ENCODE measurements around the gene RPS26. TPM values are rescaled to one million over a fixed set of nuclear protein-coding genes. Genes with fewer than 3 reads are reported as not detected.
A peak's percentile ranks its signal among the peaks of the same experiment; 100 is the strongest.

RPS26 gene
- total RNA-seq, 1 experiment from 2014 or later: 77.2 TPM

- TF ChIP-seq ZNF138 (CRISPR knock-in tag; conservative IDR thresholded peaks at IDR 0.05) (no peak), OVOL2 (CRISPR knock-in tag; IDR thresholded peaks at IDR 0.05; ENCODE audit: borderline replicate concordance) (no peak), GABPB1 (CRISPR knock-in tag; IDR thresholded peaks at IDR 0.05) (peak; percentile 70), SMAD4 (CRISPR knock-in tag; IDR thresholded peaks at IDR 0.05) (peak; percentile 58; the same call in 1 of the 2 replicates), FOXP4 (CRISPR knock-in tag; IDR thresholded peaks at IDR 0.05) (peak; percentile 72), NFE2L1 (CRISPR knock-in tag; IDR thresholded peaks at IDR 0.05) (peak; percentile 54; the same call in 1 of the 2 replicates), STAT6 (CRISPR knock-in tag; conservative IDR thresholded peaks at IDR 0.05; ENCODE audit: low read depth) (no peak), RELA (CRISPR knock-in tag; IDR thresholded peaks at IDR 0.05; ENCODE audit: borderline replicate concordance) (no peak), KAT7 (CRISPR knock-in tag; IDR thresholded peaks at IDR 0.05; ENCODE audit: borderline replicate concordance) (no peak), NR2C2 (CRISPR knock-in tag; IDR thresholded peaks at IDR 0.05) (peak; percentile 97), SP1 (CRISPR knock-in tag; conservative IDR thresholded peaks at IDR 0.05) (peak; percentile 19; the same call in 1 of the 2 replicates), E2F5 (CRISPR knock-in tag; IDR thresholded peaks at IDR 0.05) (no peak), ZNF671 (CRISPR knock-in tag; IDR thresholded peaks at IDR 0.05) (no peak), ZNF281 (CRISPR knock-in tag; IDR thresholded peaks at IDR 0.05) (no peak), HMGA2 (CRISPR knock-in tag; IDR thresholded peaks at IDR 0.05) (peak; percentile 26; the same call in 1 of the 2 replicates), ETV6 (CRISPR knock-in tag; IDR thresholded peaks at IDR 0.05) (peak; percentile 67), ZNF219 (CRISPR knock-in tag; IDR thresholded peaks at IDR 0.05; ENCODE audit: borderline replicate concordance) (no peak)
- TF ChIP-seq, protein P1, sequence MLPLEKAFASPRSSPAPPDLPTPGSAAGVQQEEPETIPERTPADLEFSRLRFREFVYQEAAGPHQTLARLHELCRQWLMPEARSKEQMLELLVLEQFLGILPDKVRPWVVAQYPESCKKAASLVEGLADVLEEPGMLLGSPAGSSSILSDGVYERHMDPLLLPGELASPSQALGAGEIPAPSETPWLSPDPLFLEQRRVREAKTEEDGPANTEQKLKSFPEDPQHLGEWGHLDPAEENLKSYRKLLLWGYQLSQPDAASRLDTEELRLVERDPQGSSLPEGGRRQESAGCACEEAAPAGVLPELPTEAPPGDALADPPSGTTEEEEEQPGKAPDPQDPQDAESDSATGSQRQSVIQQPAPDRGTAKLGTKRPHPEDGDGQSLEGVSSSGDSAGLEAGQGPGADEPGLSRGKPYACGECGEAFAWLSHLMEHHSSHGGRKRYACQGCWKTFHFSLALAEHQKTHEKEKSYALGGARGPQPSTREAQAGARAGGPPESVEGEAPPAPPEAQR (CRISPR knock-in tag; IDR thresholded peaks at IDR 0.05): no peak
- TF ChIP-seq, protein P2, sequence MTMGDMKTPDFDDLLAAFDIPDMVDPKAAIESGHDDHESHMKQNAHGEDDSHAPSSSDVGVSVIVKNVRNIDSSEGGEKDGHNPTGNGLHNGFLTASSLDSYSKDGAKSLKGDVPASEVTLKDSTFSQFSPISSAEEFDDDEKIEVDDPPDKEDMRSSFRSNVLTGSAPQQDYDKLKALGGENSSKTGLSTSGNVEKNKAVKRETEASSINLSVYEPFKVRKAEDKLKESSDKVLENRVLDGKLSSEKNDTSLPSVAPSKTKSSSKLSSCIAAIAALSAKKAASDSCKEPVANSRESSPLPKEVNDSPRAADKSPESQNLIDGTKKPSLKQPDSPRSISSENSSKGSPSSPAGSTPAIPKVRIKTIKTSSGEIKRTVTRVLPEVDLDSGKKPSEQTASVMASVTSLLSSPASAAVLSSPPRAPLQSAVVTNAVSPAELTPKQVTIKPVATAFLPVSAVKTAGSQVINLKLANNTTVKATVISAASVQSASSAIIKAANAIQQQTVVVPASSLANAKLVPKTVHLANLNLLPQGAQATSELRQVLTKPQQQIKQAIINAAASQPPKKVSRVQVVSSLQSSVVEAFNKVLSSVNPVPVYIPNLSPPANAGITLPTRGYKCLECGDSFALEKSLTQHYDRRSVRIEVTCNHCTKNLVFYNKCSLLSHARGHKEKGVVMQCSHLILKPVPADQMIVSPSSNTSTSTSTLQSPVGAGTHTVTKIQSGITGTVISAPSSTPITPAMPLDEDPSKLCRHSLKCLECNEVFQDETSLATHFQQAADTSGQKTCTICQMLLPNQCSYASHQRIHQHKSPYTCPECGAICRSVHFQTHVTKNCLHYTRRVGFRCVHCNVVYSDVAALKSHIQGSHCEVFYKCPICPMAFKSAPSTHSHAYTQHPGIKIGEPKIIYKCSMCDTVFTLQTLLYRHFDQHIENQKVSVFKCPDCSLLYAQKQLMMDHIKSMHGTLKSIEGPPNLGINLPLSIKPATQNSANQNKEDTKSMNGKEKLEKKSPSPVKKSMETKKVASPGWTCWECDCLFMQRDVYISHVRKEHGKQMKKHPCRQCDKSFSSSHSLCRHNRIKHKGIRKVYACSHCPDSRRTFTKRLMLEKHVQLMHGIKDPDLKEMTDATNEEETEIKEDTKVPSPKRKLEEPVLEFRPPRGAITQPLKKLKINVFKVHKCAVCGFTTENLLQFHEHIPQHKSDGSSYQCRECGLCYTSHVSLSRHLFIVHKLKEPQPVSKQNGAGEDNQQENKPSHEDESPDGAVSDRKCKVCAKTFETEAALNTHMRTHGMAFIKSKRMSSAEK (CRISPR knock-in tag; IDR thresholded peaks at IDR 0.05; ENCODE audit: borderline replicate concordance): peak; percentile 32; the same call in 1 of the 2 replicates
- TF ChIP-seq, protein P3, sequence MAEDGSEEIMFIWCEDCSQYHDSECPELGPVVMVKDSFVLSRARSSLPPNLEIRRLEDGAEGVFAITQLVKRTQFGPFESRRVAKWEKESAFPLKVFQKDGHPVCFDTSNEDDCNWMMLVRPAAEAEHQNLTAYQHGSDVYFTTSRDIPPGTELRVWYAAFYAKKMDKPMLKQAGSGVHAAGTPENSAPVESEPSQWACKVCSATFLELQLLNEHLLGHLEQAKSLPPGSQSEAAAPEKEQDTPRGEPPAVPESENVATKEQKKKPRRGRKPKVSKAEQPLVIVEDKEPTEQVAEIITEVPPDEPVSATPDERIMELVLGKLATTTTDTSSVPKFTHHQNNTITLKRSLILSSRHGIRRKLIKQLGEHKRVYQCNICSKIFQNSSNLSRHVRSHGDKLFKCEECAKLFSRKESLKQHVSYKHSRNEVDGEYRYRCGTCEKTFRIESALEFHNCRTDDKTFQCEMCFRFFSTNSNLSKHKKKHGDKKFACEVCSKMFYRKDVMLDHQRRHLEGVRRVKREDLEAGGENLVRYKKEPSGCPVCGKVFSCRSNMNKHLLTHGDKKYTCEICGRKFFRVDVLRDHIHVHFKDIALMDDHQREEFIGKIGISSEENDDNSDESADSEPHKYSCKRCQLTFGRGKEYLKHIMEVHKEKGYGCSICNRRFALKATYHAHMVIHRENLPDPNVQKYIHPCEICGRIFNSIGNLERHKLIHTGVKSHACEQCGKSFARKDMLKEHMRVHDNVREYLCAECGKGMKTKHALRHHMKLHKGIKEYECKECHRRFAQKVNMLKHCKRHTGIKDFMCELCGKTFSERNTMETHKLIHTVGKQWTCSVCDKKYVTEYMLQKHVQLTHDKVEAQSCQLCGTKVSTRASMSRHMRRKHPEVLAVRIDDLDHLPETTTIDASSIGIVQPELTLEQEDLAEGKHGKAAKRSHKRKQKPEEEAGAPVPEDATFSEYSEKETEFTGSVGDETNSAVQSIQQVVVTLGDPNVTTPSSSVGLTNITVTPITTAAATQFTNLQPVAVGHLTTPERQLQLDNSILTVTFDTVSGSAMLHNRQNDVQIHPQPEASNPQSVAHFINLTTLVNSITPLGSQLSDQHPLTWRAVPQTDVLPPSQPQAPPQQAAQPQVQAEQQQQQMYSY (CRISPR knock-in tag; IDR thresholded peaks at IDR 0.05): no peak
These were observed at the start of gene RPS26 (continued) for GRCh38 chr12:56041552-56042429.
